Stimulated activated CD8-positive, alpha-beta memory T cell treated with anti-CD3 and anti-CD28 coated beads, Interleukin-7, amount 100 ng/mL, for 1 hour (primary cell): ENCODE measurements around the gene NR6A1.

Source experiments
- DNase-seq, 2 donors: peaks; one replicate each; pipeline ENCODE4 v3.0.0-alpha.2; 2020; ENCODE audit warnings: low read depth in 2 of 2

NR6A1 gene

GRCh38 chr9:124472770-124473169, 298.3 kb downstream of the NR6A1 start:
- no peak for DNase-seq

GRCh38 chr9:124471761-124472160, 299.4 kb downstream of the NR6A1 start:
- DNase-seq, result no peak

- DNase-seq, result no peak
These were observed 300.4 kb downstream of the NR6A1 start for GRCh38 chr9:124470726-124471125.

GRCh38 chr9:124470306-124470705, 300.8 kb downstream of the NR6A1 start:
- DNase-seq, result no peak

GRCh38 chr9:124469011-124469832, 301.9 kb downstream of the NR6A1 start:
- DNase-seq, result no peak

- DNase-seq, result no peak
These were observed 302.9 kb downstream of the NR6A1 start for GRCh38 chr9:124468061-124468740.

- no peak for DNase-seq
These were observed 303.6 kb downstream of the NR6A1 start for GRCh38 chr9:124467410-124468060.
